A549 treated with CpdA at 1 μM for 4 hours (cell line): ENCODE measurements around the gene ASS1. TPM values are rescaled to one million over a fixed set of nuclear protein-coding genes. Genes with fewer than 3 reads are reported as not detected.

Source experiments
- total RNA-seq: library from RNA; stranded (reverse); fragments of 200-300 nt; extraction: Qiagen RNA extraction; gene quantifications from 5 replicates; pipeline ENCODE4 v1.2.3, GENCODE V29; 2022; ENCODE audit warnings: low read depth

Gene ASS1
- 15.9 to 17.6 TPM (median 16.7 TPM) in 5 replicates for total RNA-seq

DNA sequence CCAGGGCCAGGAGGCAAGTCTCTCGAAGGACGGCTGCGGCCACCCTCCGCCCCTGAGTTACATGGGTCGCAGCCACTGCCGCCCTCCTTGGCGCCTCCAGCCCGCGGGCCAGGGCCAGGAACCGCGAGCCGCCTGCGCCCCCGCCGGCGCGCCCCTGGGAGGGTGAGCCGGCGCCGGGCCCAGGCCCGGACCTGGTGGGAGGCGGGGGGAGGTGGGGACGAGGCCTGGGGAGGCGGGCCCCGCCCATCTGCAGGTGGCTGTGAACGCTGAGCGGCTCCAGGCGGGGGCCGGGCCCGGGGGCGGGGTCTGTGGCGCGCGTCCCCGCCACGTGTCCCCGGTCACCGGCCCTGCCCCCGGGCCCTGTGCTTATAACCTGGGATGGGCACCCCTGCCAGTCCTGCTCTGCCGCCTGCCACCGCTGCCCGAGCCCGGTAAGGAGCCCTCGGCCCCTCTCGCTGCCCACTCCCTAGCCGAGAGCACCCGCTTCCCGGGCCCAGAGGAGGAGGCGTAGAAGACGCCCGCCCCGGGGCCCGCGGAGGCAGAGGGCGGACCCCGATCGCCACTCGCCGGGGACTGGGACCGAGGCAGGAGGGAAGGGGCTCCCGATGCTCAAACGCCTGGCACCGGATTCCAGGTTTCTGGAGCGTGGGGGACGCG is at the start of gene ASS1:
Gene ASS1, plus strand, starts transcription at position 397 of the 657 bp plus-strand sequence. CDS start 7,268 bp downstream, outside the sequence.

Other genes with a start within 250 kb of the ASS1 start
- 0.03 to 0.14 TPM (median 0.08 TPM) in 5 replicates for gene HMCN2, start 179.2 kb upstream of the ASS1 start, total RNA-seq
- 50.2 to 57.2 TPM (median 50.7 TPM) in 5 replicates for gene FUBP3, start 134.6 kb downstream of the ASS1 start, total RNA-seq
- 0.27 to 0.36 TPM (median 0.29 TPM) in 5 replicates for gene PRDM12, start 219.6 kb downstream of the ASS1 start, total RNA-seq
- 56.8 to 92.6 TPM (median 57.1 TPM) in 5 replicates for gene EXOSC2, start 248.8 kb downstream of the ASS1 start, total RNA-seq